GM23248 (cell line): ENCODE results near the gene GNG2. TPM values are rescaled to one million over a fixed set of nuclear protein-coding genes. Genes with fewer than 3 reads are reported as not detected.
A peak's percentile ranks its signal among the peaks of the same experiment; 100 is the strongest.

ENCODE experiments used
- DNase-seq: peaks from one replicate; pipeline ENCODE4 v3.0.0-alpha.2; 2015
- H2AFZ ChIP-seq: fragments of 200-600 bp; sonication (generic); 2 replicates; pipeline ENCODE4 v1.6.1; 2016; ENCODE audit warnings: antibody characterized with exemption
- H3F3A ChIP-seq: fragments of 200-600 bp; sonication (generic); 2 replicates; pipeline ENCODE4 v1.6.1; 2016; ENCODE audit warnings: mild to moderate bottlenecking, antibody characterized with exemption, mixed run types; ENCODE audit not compliant: insufficient read depth
- H3K27ac ChIP-seq: fragments of 200-600 bp; sonication (generic); 2 replicates; pipeline ENCODE4 v1.5.1; 2016; ENCODE audit warnings: mild to moderate bottlenecking
- H3K27me3 ChIP-seq: fragments of 200-600 bp; sonication (generic); replicated peaks from 2 replicates; pipeline ENCODE4 v1.6.1; 2016; ENCODE audit warnings: mild to moderate bottlenecking; ENCODE audit not compliant: insufficient read depth
- H3K36me3 ChIP-seq: fragments of 200-600 bp; sonication (generic); 2 replicates; pipeline ENCODE4 v1.6.1; 2016; ENCODE audit warnings: low read depth, mild to moderate bottlenecking
- H3K4me1 ChIP-seq: fragments of 200-600 bp; sonication (generic); 2 replicates; pipeline ENCODE4 v1.6.1; 2016; ENCODE audit warnings: mild to moderate bottlenecking; ENCODE audit not compliant: insufficient read depth
- H3K4me2 ChIP-seq: fragments of 200-600 bp; sonication (generic); one replicate; pipeline ENCODE4 v1.6.1; 2016; ENCODE audit warnings: mild to moderate bottlenecking; ENCODE audit not compliant: unreplicated experiment
- H3K4me3 ChIP-seq: fragments of 200-600 bp; sonication (generic); 2 replicates; pipeline ENCODE4 v1.5.1; 2016; ENCODE audit warnings: mild to moderate bottlenecking
- H3K79me2 ChIP-seq: fragments of 200-600 bp; sonication (generic); 2 replicates; pipeline ENCODE4 v1.6.1; 2016; ENCODE audit warnings: mild to moderate bottlenecking; ENCODE audit not compliant: insufficient read depth
- H3K9ac ChIP-seq: fragments of 200-600 bp; sonication (generic); 2 replicates; pipeline ENCODE4 v1.6.1; 2016; ENCODE audit warnings: mild to moderate bottlenecking
- H3K9me2 ChIP-seq: fragments of 200-600 bp; sonication (generic); 2 replicates; pipeline ENCODE4 v1.6.1; 2016; ENCODE audit warnings: mixed run types, mild to moderate bottlenecking, moderate library complexity; ENCODE audit not compliant: insufficient read depth
- H3K9me3 ChIP-seq: fragments of 200-600 bp; sonication (generic); one replicate; pipeline ENCODE4 v1.6.1; 2017; ENCODE audit warnings: low read depth
- H4K20me1 ChIP-seq: fragments of 200-600 bp; sonication (generic); 2 replicates; pipeline ENCODE4 v1.6.0; 2016; ENCODE audit not compliant: insufficient read depth
- EZH2 ChIP-seq: fragments of 200-600 bp; sonication (generic); IDR thresholded peaks from 2 replicates; pipeline ENCODE4 v1.6.1; 2018; ENCODE audit warnings: antibody characterized with exemption, mild to moderate bottlenecking; ENCODE audit not compliant: insufficient read depth, poor library complexity, severe bottlenecking
- EZH2phosphoT487 ChIP-seq: fragments of 200-600 bp; sonication (generic); IDR thresholded peaks from 2 replicates; pipeline ENCODE4 v1.6.1; 2018; ENCODE audit warnings: antibody characterized with exemption, moderate library complexity, mild to moderate bottlenecking, low read depth; ENCODE audit not compliant: insufficient read depth
- WGBS, 2 experiments: methylation state at CpG; one replicate each; pipeline ENCODE4 v1.1.6; 2015 to 2017; ENCODE audit warnings: low lambda C conversion rate in 2 of 2, low coverage in 1 of 2; ENCODE audit errors: missing lambda C conversion rate in 2 of 2; 5-methylcytosine and 5-hydroxymethylcytosine counted together
- in situ Hi-C: fragments of 300-500 bp; cut with MboI; formaldehyde crosslinking; loops from 2 replicates; pipeline ENCODE4 v1.15.0; 2020
- polyA plus RNA-seq: library from polyadenylated mRNA; unstranded; fragments of >200 nt; fragmentation: Nextera tagmentation; extraction: Ambion mirVana; gene quantifications from 2 replicates; pipeline ENCODE4 v1.2.1, GENCODE V29; 2016
- total RNA-seq: library from RNA; depleted of rRNA; stranded (reverse); fragments of >200 nt; shearing (Covaris generic); gene quantifications from 2 replicates; pipeline ENCODE4 v1.2.3, GENCODE V29; 2014

GNG2 gene
- total and polyA plus RNA-seq, 2 experiments from 2014 or later = 13.8 to 16.5 TPM

DNA sequence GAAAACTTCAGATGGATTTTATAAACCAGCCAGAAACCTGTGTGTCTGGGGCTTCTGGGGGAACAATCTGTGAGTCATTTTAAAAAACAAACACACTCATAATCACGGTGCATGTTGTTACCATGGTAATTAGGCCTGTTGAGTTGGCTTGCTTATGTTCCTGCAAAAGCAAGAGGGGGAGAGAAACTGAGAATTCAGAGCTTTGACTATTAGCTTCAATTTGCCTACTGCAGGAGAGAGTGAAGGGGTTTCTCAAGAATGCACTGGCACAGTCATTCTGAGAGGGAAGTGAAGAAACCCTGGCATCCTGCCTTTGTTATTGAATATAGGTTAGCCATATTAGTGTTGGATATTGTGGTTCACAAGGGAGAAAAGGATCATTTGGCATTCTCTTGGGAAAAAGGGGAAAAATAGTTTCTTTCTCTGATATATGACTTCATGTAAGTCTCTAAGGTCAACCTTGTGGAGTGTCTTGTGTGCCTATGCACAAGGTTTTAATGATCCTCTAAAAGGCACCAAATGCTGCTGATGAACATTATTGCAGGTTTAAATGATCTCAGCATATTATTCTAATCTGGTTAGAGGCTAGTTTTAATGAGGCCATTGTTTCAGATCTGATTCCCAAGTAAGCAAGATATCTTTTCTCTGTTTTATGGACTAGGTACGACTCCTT, 12.9 kb downstream of the GNG2 start:
- H4K20me1 ChIP-seq = no peaks in the 10 kb centered on the region
- no peaks in the 10 kb centered on the region for H3K9me2 ChIP-seq
- WGBS, 2 experiments = 48 to 51% methylated on average over 2 of the region's 2 CpGs
- H3K79me2 ChIP-seq = peaks cover 63% of the 10 kb centered on the region
- H3F3A ChIP-seq = peaks cover 20% of the 10 kb centered on the region
- 0 out of 2 replicates have a peak overlapping the region, but pooled peaks have one; percentile 1 for H3K4me3 ChIP-seq
- peak; percentile 92 for DNase-seq
- no peak for TF ChIP-seq EZH2
- no peak for TF ChIP-seq EZH2phosphoT487
- H3K4me1 ChIP-seq = peaks cover 19% of the 10 kb centered on the region
- H2AFZ ChIP-seq = peak overlapping the region; percentile 0; the same call in 1 of the 2 replicates
- H3K27me3 ChIP-seq = no peaks in the 10 kb centered on the region
- H3K27ac ChIP-seq = peak overlapping the region; percentile 75
- H3K36me3 ChIP-seq = no peaks in the 10 kb centered on the region
- peak overlapping the region; percentile 75 for H3K4me2 ChIP-seq
- in situ Hi-C loops = no loop called here
- H3K9ac ChIP-seq = peak overlapping the region; percentile 51
- no peaks in the 10 kb centered on the region for H3K9me3 ChIP-seq

GRCh38 chr14:51877810-51878209, 17.4 kb downstream of the GNG2 start:
- no peaks in the 10 kb centered on the region for H3K9me2 ChIP-seq
- peaks cover 35% of the 10 kb centered on the region for H3K79me2 ChIP-seq
- H3K9ac ChIP-seq = no peak overlapping the region
- H4K20me1 ChIP-seq = no peaks in the 10 kb centered on the region
- no peaks in the 10 kb centered on the region for H3K9me3 ChIP-seq
- H3K27ac ChIP-seq = no peak overlapping the region
- no peak for DNase-seq
- no peaks in the 10 kb centered on the region for H3K36me3 ChIP-seq
- H2AFZ ChIP-seq = no peak overlapping the region
- 97 to 100% methylated on average over 1 of the region's 1 CpG for WGBS, 2 experiments
- peaks cover 12% of the 10 kb centered on the region for H3F3A ChIP-seq
- no peak overlapping the region for H3K4me2 ChIP-seq
- TF ChIP-seq EZH2phosphoT487 (no peak), EZH2 (no peak)
- H3K4me3 ChIP-seq = no peak overlapping the region
- H3K27me3 ChIP-seq = no peaks in the 10 kb centered on the region
- peaks cover 29% of the 10 kb centered on the region for H3K4me1 ChIP-seq
- in situ Hi-C loops = no loop called here

GRCh38 chr14:51879170-51879569, 18.8 kb downstream of the GNG2 start:
- H3K4me3 ChIP-seq = no peak overlapping the region
- no peaks in the 10 kb centered on the region for H3K9me2 ChIP-seq
- H3K36me3 ChIP-seq = no peaks in the 10 kb centered on the region
- WGBS, 2 experiments = 96 to 98% methylated on average over 1 of the region's 1 CpG
- peaks cover 20% of the 10 kb centered on the region for H3K4me1 ChIP-seq
- in situ Hi-C loops = no loop called here
- peaks cover 29% of the 10 kb centered on the region for H3K79me2 ChIP-seq
- no peak overlapping the region for H3K4me2 ChIP-seq
- TF ChIP-seq EZH2phosphoT487 (no peak), EZH2 (no peak)
- H3K9me3 ChIP-seq = no peaks in the 10 kb centered on the region
- no peaks in the 10 kb centered on the region for H4K20me1 ChIP-seq
- H3K27me3 ChIP-seq = no peaks in the 10 kb centered on the region
- H2AFZ ChIP-seq = no peak overlapping the region
- no peak overlapping the region for H3K27ac ChIP-seq
- H3F3A ChIP-seq = no peaks in the 10 kb centered on the region; the same call in 1 of the 2 replicates
- H3K9ac ChIP-seq = no peak overlapping the region
- no peak for DNase-seq

- Histone ChIP-seq H2AFZ (peak overlapping the region; percentile 87), H3K9ac (peak overlapping the region; percentile 75), H3K36me3 (no peaks in the 10 kb centered on the region), H3K27me3 (no peaks in the 10 kb centered on the region), H3K9me3 (no peaks in the 10 kb centered on the region), H3K27ac (peak overlapping the region; percentile 82), H3K4me2 (peak overlapping the region; percentile 90), H4K20me1 (no peaks in the 10 kb centered on the region), H3F3A (no peaks in the 10 kb centered on the region; the same call in 1 of the 2 replicates), H3K9me2 (no peaks in the 10 kb centered on the region), H3K4me1 (peaks cover 25% of the 10 kb centered on the region), H3K79me2 (0 out of 2 replicates have a peak, but pooled peaks cover 15% of the 10 kb centered on the region), H3K4me3 (peak overlapping the region; percentile 62)
- no peak for TF ChIP-seq EZH2phosphoT487
- no peak for TF ChIP-seq EZH2
- WGBS, 2 experiments = 20 to 23% methylated on average over 7 of the region's 7 CpGs
- DNase-seq = peak; percentile 79
- in situ Hi-C loops = no loop called here
Measured at GRCh38 chr14:51880835-51881580, 20.6 kb downstream of the GNG2 start.
